ENCODE results near the gene UNC13A.
"Not testable (repeated sequence)": the region's sequence is repeated elsewhere in the genome, so short reads cannot be mapped to it uniquely, and the experiment has no call there.

- TF ChIP-seq CTCF, POLR2AphosphoS5 (IDR thresholded peaks at IDR 0.05): not testable (repeated sequence)
Observed at GRCh38 chr19:17598063-17598462, 90.1 kb downstream of the UNC13A start.

Data from prostate gland (tissue), 2 donors.